GM21786 (cell line): Measurements from ENCODE around the gene ITGA1.
A peak's percentile ranks its signal among the peaks of the same experiment; 100 is the strongest.
"Not testable (repeated sequence)": the region's sequence is repeated elsewhere in the genome, so short reads cannot be mapped to it uniquely, and the experiment has no call there.

ENCODE experiments used
- ATAC-seq: cut with Tn5 transposase; IDR thresholded peaks from one replicate; pipeline ENCODE4 v1.9.1; 2021; ENCODE audit not compliant: unreplicated experiment

ITGA1 gene

DNA sequence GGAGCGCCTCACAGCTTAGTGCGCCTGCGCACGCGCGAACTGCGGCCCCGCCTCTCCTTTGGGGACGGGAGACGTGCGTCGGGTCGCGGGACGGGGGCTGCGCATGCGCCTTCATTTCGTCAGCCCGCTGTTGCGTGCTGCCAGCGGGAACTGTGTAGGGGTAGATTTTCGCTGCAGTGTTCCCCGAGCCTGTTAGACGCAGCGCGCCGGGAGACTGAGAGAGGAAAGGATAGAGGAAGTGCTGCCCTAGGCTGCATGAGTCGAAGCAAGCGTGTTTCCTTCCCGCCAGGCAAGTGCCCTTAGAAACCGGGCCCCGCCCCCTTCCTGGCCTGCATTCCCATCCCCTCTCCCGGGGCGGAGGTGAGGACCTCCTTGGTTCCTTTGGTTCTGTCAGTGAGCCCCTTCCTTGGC is 12.3 kb downstream of the ITGA1 start:
- peak; percentile 77 for ATAC-seq

DNA sequence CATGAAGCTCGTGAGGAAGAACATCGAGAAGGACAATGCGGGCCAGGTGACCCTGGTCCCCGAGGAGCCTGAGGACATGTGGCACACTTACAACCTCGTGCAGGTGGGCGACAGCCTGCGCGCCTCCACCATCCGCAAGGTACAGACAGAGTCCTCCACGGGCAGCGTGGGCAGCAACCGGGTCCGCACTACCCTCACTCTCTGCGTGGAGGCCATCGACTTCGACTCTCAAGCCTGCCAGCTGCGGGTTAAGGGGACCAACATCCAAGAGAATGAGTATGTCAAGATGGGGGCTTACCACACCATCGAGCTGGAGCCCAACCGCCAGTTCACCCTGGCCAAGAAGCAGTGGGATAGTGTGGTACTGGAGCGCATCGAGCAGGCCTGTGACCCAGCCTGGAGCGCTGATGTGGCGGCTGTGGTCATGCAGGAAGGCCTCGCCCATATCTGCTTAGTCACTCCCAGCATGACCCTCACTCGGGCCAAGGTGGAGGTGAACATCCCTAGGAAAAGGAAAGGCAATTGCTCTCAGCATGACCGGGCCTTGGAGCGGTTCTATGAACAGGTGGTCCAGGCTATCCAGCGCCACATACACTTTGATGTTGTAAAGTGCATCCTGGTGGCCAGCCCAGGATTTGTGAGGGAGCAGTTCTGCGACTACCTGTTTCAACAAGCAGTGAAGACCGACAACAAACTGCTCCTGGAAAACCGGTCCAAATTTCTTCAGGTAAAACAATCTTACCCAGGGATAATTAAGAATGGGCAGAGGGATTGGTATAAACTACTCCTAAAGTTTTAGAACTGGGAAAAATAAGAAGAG is 12.9 kb downstream of the ITGA1 start:
- peak; percentile 35 for ATAC-seq

DNA sequence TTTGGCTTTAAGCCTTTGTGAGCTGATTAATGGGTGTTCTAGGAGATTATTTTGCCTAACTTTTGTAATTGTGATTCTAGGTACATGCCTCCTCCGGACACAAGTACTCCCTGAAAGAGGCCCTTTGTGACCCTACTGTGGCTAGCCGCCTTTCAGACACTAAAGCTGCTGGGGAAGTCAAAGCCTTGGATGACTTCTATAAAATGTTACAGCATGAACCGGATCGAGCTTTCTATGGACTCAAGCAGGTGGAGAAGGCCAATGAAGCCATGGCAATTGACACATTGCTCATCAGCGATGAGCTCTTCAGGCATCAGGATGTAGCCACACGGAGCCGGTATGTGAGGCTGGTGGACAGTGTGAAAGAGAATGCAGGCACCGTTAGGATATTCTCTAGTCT is 13.6 kb downstream of the ITGA1 start:
- no peak for ATAC-seq

DNA sequence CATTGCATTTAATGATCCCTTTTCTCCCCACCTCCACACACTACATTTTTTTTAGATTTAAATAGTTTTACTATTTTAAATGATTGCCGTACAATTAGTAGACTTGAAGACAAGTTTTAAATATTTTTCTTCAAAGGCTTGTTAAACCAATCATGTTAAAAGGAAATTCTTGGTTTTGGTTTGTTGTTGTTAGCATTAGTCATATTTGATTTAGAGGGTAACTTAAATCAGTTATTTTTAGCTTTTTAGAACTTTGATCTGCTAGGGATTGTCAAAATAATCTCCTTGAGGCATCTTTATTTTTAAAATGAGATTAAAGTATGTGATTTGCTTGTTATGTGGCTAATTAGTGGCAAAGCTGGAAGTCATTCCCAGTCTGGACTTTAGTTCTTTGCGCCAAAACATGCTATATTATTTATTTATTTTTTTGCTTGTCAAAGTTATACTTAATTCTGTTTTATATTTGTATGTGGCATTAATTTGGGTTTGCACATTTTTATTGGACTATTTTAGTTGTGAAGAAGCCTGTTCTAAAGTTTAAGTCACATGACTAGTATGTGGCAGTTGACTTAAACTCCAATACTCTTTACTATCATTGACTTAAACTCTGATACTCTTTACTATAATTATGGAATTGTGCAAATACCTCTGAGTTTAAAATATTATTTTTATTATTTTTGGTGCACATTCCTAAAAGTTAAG is 14.7 kb downstream of the ITGA1 start:
- no peak for ATAC-seq

DNA sequence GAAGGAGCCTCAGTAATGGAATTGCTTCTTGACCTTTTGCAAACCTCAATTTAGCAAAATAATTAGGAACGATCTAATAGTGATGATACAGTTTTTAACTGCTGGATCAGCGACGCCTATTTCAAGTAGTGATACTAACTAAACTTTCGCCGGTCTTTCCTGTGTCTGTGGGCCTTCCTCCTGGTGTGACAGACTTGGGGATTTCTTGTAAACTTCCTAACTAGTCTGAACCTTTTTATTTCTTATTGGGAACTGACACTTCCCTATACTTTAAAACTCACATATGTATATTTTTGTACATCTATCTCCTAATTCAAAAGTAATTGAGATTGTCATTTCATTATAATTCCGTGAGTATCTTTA is 15.2 kb downstream of the ITGA1 start:
- no peak for ATAC-seq

DNA sequence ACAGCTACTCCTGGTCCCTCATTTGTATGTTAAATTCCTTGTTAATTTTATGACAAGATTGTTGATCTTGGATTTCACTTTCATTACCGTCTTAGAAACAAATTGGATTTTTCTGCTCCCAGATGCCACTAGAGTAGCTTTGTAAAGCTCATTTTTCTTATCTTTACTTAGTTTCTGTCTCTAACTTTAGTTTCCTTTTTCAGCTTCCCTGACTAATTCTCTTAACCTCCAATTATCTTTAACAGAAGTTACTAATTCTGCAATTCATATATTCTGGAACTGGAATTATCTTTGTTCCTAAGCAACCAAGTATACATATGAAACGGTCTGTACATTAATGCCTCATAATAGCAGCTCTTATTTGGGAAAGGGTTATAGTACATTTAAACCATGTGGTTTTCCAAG is 16.7 kb downstream of the ITGA1 start:
- ATAC-seq = no peak

DNA sequence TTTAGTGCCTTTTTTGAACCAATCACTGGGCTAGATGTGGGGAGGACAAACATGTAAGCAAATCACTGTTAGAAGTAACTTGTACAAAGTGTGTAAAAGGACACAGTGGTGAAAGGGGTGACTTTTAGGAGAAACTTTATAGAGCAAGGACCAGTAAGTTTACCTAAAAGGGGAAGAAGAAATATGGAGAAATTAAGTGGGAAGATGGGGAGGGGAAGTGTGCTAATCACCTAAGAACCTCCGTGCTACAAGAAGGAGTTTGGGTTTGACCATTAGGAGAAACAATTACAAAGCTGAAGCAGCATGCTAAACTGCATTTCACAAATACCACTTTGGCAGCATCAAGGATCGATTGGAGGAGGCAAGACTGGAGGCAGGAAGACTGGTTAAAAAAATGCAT is 17.3 kb downstream of the ITGA1 start:
- ATAC-seq = no peak

DNA sequence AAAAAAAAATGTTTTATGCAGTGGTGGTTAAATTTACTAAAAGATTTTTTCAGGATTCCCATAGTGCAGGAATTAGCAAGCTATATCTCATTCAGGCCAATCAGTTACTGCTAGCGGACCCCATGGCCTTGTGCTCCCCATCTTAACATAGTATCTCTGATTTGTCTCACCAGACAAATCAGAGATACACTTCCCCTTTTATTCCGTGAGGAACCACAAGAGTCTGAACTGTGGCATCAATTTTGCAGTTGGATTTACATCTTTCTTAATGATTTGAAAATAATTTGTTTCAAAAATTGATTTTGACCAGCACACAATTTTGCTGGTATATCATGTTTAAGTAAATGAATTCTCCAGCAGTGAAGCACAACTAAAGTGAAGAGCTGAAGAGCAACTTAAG is 17.9 kb downstream of the ITGA1 start:
- no peak for ATAC-seq

DNA sequence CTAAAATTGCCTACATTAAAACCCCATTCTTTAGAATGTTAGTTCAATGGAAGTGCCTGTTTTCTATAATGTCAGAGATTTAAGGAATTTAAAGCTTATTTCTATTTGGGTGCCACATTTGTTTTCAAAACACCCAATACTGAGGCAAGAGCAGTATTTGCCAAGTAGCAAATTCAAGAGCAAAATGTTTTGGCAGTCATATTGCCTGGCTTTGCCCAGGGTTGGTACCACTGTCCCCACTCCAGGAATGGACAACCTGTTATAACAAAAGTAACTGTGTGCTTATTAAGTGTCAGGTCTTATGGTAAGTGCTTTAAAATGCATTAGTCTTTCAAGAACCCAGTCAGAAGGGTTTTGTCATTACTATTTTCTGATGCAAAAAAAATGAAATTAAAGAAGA is 19.3 kb downstream of the ITGA1 start:
- ATAC-seq = no peak

DNA sequence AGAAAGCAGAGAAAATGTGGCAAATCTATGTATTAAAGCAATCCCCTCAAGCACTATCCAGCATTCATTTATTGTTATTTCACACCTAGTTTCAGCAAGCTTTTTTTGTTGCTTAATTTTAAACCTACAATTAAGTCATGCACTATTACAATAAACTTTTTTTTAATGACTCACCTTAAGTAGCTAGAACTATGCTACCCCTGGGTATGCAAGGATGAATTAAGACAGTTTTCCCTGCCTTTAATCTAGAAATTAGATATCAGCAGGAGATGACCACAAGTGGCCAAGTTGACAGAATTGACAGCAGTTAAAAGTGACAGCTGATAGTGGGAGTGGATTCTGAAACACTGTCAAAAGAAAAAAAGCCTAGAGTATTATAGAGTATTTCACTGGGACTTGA is 20.0 kb downstream of the ITGA1 start:
- no peak for ATAC-seq

DNA sequence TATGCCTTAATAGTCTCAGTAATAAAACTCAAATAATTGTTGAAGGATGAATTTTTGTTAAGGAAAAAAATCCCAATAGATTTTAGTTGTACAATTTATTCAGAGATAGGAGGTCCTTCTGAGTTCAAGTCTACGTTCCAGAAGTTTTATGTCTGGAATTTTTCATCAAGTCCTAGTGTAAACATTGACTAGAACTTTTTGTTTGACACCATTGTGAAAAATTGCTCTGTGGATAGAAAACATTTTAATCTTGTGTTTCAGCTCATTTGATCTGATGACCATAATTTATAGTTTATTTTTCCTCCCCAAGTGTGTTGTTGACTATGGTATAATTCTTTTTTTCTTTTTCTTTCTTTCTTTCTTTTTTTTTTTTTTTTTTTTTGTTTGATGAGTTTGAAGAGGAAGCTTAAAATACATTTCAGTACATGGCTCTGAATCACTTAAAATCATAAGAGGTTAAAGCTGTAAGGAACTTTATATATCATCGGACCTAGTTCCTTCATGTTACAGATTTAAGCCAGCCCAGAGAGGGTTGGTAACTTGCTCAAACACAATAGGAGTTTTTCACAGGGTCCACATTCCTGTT is 20.7 kb downstream of the ITGA1 start:
- ATAC-seq = no peak

DNA sequence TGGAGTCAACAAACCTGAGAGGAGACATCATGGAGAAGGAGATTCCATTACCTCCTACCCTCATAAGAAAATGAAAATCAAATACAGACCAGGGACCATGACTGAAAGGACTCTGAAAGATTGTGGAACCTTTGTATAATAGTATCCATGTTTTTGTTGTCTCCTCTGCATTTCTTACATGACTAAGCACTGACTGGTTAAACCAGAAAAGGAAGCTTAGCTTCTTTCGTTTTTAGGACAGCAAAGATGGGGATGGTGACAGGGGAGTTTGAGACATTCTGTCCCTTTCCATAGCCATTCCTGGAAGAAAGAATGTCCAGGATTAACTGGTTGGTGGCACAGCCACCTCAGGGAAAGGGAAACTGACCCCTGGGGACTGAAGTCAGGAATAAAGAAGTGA is 22.2 kb downstream of the ITGA1 start:
- ATAC-seq = no peak

DNA sequence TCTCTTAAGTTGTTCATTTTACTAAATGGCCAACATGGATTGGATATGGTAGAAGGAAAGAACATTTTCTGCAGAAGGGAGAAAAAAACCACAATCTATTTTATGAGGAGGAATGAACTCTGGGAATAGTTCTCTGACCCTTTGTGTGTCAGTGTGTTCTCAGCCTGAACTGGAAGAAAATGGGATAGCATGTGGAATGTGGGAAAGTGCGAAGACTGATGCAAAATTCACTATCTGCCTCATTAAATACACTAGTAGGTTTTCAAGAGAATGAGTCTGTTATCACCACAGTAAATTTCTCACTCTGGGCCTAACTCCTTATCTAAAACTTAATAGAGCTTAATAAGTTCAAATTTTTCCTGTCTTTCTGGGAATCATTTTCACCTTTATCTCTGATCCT is 22.7 kb downstream of the ITGA1 start:
- ATAC-seq = no peak

DNA sequence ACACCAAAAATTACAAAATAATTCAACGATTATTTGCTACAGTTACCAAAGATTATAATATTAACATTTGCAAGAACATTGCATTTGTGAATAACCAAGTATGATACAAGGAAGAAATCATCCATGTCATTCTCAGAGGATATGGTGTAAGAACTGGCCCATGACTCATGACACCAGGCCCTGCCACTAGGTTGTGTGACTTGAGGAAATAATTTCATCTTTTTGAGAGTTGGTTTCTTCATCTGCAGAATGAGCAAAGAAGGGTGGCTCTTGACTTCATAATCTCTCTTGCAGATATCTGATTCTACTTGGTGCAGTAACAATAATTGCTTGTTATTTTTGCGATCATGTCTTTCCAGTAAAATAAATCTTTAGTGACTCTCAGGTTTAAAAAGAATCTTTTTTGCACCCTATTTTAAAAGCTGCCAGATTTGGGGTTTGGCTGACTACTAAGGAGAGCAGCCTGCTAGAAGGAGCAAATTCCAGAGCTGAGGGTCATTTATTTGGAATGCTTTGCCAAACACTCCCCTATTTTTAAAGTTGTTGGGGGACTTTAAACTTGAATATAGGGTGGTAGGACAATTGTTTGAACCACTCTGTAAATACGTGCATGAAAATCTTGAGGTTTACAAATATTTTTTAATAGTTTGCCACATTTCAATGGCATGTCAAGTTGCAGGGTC is 23.5 kb downstream of the ITGA1 start:
- ATAC-seq = no peak

DNA sequence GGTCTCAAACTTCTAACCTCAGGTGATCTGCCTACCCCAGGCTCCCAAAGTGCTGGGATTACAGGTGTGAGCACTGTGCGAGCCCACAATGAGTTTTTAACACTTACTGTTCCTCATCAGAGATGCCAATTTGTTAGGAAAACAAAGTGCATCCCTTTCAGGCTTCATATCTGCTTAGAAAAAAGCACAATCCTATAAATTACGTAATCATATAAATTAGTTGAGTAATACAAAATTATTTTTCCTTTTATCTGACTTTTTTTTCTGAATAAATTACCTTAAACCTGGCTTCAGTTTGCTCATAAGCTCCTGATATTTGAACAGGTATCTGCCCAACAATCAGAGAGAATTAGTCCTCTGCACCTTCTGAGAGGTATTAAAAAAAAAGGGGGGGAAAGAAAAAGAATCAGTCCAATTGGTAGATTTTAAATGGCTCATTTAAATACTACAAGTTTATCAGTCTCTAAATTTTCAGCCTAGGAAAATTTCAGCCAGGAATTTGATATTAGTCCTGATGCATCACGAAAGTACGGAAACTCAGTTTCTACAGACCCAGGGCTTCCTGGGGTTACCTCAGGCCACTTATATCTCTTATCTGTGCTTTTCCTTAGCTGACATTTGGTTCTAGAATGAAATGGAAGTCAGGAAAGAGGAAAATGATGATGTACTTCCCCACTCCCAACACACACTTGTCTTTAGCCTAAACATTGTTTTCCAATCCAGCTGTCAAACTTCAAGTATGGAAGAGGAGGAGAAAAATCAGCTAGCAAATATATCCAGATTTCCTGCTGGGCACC is 26.8 kb downstream of the ITGA1 start:
- no peak for ATAC-seq

DNA sequence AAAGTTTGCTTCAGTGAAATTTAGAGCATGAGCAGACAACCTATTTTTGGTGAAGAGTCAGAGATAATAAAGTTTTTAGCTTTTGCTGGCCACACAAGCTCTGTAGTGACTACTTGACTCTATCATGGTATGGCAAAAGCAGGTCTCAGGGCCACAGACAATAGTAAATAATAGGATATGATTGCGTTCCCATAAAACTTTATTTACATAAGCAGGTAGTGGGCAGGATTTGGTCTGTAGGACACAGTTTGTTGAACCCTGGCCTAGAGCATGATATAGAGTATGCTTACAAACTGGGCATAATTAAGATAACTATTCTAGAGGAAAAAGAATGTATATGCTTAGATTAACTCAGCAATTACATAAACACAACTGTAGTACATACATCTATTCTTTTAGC is 30.1 kb downstream of the ITGA1 start:
- no peak for ATAC-seq

DNA sequence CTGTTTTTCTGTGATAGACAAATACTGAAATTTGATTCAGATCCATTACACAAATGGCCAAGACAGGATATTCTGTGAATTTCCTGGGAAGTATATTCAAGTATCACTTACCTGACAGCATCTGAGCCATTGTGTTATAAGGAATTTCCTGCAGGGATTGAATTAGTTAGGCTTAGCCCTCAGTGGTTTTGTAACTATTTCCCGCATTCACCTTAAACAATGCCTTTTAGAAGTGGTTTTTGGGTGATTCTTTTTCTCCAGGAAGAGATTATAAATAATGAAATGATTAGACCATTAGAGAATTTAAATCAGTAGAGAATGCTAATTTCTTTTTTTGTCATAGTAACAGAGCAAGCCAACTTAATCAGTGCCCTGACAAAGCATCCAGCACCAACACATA is 30.6 kb downstream of the ITGA1 start:
- ATAC-seq = no peak

DNA sequence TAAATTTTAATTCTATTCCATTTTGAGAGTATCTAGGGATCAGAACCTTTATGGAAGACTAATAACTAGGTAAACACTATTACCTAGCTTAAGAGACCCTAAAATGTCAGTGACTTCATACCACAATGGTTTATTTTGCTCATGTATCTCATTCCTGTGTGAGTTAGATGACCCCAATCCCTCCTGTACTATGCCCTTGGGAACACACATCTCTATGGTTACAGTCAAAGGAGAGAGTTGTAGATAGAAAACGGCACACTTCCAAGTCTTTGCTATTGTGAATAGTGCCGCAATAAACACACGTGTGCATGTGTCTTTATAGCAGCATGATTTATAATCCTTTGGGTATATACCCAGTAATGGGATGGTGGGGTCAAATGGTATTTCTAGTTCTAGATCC is 31.1 kb downstream of the ITGA1 start:
- not testable (repeated sequence) for ATAC-seq

DNA sequence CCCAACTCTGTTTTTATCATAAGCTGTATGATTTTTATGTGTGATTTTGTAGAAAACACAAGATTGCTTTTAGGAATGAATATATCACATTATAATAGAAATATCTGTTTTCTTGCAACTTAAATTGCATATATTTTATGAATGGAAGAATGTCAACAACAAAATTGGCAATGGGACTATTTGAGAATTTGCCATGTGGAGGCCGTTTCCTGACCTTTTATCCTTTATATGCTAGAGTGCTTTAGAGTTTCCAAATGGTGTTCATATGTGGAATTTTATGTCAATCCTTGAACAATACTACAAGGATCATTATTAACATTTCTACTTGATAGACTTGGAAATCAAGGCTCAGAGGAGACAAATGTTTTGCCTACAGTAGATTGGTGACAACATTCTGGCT is 34.2 kb downstream of the ITGA1 start:
- no peak for ATAC-seq

DNA sequence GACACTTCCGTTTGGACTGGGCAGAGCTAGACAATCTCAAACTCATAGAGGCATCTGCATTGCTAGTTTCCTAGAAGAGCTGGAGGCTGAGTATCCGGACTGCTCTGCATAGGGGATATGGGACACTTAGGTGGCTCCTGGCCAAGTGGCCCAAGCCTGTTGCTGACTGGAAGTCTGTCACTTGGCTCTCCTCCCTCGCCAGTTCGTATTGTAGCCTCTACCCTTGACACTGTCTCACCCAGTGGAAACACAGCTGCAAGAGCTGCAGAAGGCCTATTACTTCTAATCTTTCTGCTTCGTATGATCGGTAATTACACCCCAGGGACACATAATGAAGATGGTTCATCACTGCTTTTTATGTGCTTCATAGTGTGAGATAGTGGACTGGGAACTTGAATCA is 34.7 kb downstream of the ITGA1 start:
- no peak for ATAC-seq

DNA sequence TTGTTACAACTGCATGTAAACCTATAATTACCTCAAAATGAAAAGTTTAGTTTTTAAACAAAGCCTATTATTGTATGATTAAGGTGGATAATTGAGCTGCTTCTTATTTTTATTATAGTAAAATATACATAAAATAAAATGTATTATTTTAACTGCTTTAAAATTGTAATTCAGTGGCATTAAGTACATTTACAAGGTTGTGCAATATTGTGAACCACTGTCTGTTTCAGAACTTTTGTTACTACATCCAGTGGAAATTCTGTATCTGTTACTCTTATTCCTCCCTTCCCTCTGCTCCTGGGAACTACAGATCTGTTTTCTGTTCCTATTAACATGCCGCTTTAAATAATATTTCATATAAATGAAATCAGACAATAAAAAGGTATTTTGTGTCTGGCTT is 37.1 kb downstream of the ITGA1 start:
- no peak for ATAC-seq
